Measurements from ENCODE around the gene HID1.
"Not testable (repeated sequence)": the region's sequence is repeated elsewhere in the genome, so short reads cannot be mapped to it uniquely, and the experiment has no call there.

HID1 gene, protein sequence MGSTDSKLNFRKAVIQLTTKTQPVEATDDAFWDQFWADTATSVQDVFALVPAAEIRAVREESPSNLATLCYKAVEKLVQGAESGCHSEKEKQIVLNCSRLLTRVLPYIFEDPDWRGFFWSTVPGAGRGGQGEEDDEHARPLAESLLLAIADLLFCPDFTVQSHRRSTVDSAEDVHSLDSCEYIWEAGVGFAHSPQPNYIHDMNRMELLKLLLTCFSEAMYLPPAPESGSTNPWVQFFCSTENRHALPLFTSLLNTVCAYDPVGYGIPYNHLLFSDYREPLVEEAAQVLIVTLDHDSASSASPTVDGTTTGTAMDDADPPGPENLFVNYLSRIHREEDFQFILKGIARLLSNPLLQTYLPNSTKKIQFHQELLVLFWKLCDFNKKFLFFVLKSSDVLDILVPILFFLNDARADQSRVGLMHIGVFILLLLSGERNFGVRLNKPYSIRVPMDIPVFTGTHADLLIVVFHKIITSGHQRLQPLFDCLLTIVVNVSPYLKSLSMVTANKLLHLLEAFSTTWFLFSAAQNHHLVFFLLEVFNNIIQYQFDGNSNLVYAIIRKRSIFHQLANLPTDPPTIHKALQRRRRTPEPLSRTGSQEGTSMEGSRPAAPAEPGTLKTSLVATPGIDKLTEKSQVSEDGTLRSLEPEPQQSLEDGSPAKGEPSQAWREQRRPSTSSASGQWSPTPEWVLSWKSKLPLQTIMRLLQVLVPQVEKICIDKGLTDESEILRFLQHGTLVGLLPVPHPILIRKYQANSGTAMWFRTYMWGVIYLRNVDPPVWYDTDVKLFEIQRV

DNA sequence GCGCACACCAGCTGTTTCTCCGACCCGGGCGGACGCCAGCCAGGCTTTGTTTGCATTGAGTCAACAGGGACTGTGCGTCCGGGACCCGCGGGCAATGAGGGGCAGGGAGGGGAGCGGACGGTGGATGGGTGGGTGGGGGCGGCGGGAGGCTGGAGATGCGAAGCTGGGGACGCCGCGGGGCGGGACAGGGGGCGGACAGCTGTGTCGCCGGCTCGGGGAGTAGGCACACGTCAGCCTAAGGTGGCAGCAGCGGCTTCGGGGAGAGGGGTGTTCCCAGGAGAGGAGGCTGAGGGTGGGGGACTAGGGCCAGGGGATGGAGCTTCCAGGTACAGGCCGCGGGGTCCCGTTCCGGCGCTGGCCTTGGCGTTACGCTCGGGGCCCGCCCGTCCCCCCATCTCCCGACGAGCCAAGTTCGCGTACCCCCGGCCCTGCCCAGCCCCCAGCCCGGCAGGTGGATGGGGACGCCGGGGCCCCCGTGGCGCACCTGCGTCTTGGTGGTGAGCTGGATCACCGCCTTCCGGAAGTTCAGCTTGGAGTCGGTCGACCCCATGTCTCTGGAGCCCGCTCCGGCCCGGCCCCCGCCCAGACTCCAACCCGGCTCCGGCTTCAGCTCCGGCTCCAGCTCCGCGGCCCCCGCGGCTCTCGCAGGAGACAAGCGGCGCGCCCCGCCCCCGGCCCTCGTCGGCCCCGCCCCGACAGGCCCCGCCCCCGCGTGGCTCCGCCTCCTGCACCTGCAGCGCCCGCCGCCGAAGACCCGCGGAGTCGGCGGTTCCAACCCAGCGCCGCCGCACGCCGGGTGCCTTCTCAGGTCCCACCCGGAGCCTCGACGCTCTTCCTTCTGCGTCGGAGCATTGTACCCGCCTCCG lies at the start of gene HID1:
Gene HID1, minus strand, starts transcription at position 653 of the 866 bp plus-strand sequence. Its CDS starts 103 bp downstream, at position 550.
- DNase-seq: peak; percentile 72 to 82

DNA sequence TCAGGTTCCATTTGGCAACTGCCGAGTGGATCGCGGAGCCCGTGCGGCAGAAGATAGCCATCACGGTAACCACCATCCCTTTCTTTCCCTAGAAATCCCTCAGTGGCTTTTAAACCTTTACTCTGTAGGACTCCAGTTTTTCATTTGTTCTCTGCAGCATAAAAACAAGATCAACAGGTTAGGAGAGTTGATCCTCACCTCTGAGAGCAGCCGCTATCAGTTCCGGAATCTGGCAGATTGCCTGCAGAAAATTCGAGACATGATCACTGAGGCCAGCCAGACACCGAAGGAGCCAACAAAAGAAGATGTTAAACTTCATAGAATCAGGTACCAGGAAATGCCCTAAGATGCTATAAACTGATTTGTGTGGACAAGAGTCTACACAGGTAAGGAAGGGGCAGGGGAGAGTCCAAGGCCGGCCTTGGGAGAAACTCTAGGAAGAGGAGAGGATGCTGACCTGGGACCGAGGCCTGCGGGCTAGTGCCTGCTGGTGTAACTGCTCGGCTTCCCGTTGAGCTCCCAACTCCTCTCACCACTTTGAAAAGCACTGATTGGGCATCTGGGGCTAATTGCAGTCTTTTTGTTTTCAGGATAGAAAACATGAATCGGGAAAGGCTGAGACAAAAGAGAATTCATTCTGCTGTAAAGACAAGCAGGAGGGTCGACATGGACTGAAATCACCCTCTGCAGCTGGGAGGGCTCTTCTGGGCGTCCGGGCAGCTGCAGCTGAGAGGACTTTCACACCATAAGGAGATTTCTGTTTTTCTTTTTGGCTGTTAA lies 48.0 kb upstream of the HID1 start:
- no peak for DNase-seq

DNA sequence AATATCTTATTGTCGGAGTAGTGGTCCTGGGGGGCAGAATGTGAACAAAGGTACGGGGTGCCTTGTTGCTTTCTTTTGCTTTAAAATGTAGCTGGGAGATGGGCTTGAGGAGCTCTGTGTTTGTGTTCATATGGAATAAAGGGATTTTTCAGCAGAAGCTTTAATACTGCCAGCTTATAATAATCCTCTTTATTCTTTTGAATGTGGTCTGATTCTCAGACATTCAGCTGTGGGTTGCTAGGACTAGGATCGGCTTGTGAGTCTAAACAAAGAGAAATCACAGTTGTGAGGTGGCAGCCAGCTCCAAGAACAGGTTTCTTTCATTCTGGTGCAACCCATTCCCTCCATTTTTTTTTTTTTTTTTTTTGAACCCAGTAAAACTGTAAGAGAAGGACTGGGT lies 47.2 kb upstream of the HID1 start:
- DNase-seq: no peak

DNA sequence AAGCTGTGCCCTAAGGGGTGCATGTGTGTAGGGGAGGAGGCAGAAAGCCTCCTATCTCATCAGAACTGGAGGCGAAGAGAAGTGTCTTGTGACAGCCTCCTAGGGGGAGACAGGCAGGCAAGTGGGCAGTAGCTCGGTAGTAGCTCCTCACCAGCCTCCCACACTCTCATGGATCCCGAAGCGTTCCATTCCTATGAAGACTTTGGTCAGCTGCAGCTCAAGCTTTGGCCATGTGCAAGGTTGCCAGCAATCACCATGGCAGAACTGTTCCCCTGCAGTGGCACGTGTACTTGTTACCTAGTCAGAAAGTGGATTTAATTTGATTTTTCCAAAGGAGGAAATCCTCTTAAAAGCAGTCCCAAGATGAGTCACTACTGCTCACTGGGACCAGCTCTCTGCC lies 46.6 kb upstream of the HID1 start:
- no peak for DNase-seq

DNA sequence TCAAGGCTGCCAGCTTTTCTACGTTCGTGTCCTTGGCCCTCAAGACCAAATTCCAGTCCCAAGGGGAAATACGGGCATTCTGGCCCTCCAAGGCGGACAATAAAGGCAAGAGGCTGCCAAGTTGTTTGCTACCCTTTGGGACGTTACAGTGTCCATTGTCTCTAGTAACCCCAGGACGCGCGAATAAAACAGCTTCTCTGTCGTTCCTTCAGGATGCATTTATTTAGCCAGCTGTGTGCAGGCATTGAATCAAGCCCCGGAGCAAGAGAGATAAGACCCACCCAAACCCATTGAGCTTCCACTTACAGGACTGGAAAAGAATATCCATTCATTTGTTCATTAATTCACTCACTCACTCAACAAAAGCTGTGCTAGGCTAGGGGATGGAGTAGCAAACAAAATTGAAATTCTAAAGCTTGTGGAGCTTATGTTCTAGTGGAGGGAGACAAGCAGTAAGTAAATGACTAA lies 40.6 kb upstream of the HID1 start:
- no peak for DNase-seq

DNA sequence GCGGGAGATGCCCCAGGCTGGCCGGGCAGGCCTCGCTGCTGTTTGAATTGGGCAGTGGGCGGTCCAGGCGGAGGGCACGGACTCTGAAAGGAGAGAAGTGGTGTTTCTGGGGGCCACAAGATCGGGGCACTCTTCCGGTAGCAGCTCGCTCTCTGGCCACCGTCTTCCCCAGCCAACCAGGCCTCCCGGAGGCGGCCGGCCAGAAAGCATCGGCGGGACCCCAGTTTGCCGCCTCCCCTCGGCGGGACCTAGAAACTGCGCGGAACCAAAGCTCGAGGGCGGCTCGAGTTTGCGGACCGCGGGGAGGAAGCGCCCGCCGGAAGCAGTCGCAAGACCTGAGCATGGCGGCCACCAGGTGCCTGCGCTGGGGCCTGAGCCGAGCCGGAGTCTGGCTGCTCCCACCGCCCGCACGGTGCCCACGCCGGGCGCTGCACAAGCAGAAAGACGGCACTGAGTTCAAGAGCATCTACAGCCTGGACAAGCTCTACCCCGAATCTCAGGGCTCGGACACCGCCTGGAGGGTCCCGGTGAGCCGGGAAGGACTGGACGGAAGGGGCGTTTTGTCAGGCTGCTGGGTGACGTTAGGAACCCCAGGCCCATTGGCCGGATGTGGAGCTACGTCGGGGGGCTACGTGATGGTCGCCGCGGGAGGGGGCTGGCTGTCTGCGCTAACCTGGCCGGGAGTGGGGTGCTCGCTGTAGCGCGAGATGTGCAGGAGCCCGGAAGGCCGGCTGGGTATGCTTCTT lies 40.0 kb upstream of the HID1 start, which contains the start of gene MRPL58:
Gene MRPL58, plus strand, starts transcription at position 325 of the 746 bp plus-strand sequence. Its CDS starts 17 bp downstream, at position 342.
- DNase-seq: peak; percentile 77 to 81

DNA sequence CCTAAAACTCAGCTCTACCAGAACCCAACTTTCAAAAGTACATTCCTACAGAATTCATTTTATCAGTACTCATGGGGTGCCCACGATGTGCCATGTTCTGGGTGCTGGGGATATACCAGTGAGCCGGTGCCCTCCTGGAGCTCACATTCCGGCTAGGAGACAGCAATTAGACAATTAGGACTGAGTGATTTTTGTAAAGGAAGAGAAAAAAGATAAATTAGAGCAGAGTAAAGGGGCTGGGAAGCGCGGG lies 39.5 kb upstream of the HID1 start:
- no peak for DNase-seq

DNA sequence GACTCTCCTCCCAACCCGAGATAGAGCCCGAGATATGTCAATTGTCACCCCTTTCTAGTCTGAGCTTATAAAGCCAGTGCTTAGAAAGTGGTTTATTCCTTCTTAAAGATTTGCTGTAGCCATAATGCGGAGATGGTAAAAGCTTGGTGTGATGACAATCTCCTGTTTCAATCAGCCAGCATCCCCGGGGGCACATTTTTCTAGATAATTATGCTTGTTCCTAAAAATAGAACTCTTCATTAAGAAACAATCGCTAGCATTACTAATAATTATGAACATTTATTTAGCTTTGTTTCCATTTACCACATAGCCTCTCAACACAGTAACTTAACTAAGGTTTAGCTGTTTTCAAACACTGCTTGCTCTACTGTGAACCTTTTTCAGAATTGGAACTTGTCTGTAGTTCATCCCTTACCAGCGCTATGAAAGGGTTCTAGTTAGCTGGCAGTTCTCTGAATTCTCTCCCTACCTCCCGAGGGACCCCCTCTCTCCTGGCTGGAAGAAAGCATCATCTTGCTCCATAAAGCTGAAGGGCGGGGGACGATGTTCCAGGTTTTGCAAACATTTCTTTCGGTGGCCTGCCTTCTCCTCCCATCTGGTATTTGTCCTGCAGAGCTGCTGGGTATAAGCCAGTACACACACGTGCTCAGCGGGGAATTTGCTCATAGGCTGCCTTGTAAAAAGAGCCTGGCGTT lies 39.0 kb upstream of the HID1 start:
- no peak for DNase-seq

DNA sequence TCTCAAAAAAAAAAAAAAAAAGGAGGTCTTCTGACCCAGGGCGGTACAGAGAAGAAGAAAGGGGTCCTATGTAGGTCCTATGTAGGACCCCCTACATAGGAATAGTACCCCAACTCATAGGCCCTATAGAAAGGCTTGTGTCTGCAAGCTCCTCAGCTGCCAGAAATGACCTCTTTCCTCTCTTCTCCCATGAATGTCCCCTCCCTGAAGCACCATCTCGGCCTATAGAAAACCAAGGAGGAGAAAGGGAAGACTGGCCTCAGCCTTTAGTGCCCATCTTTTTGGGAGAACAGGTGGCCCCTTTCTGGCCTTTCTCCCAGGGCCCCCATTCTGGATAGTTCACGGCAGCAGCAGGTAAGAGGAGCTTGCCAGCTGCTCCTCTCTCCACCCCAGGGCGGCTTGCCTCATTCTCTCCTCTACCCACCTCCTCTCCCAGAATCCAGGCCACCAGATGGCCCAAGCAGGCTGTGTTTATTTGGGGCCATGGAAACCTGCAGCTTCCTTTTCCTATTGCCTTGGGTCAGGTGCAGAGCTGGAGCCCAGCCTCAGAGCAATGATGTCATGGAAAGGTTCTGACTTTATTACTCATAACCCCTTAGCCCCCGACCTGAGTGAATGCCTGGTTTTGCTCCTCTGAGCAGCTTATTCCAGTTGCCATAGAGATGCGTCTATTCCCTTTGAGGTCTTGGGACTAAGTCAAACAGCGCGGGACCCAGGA lies 38.3 kb upstream of the HID1 start:
- peak in 1 of 2 donors; percentile 18 for DNase-seq

DNA sequence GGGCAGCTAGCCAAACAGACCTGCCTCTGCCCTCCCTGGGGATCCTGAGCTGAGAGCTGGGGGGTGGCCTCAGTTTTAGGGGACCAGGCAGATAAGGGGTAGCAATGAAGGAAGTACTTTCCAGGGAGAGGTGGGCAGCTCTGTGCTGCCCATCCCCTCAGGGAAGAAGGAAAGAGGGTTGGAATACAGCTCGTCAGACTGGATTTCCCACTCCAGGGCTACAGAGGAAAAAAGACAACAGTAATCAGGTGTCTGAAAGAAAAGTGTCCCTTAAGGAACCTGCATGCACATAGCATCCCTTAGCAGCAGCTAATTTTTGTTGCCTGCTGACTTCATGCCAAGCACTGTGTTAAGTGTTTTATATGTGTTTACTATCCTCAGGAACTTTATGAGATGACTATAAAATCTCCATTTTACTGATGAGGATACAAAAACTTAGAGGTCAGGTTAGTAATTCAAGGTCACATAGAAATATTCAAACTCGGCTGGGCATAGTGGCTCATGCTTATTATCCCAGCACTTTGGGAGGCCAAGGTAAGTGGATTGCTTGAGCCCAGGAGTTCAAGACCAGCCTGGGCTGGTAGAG lies 36.7 kb upstream of the HID1 start:
- no peak for DNase-seq

DNA sequence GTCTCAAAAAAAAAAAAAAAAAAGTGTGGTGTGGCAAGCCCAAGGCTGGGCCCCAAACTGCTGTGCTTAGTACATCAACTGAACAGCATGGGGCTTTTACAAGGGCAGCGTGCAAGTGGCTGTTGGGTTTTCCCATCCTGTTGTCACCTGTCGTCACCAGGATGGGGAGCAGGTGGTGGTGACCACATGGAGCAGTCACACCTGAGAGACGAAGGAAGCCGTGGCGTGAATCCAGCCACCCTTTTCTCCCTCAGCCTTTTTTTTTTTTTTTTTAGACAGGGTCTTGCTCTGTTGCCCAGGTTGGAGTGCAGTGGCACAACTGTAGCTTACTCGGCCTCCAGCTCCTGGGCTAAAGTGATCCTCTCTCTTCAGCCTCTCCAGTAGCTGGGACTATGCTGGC lies 35.8 kb upstream of the HID1 start:
- no peak for DNase-seq

DNA sequence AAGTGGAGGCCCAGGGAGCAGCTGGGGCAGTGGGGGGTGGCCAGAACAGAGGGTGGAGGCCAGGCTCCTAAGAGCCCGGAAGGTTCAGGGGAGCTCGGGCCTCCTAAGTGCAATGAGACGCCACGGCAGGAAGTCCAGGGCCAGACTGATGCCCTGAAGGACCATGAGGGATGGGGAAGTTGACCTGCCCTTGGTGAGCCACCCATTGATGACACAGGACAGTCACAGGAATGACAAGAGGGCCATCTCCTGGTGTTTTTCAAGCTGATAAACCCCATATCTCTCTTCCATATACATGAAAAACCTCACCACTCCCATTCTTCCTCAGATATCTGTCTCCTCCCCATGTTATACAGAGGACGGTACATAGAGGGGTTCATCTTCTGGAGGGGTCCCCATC lies 34.1 kb upstream of the HID1 start:
- DNase-seq: no peak

DNA sequence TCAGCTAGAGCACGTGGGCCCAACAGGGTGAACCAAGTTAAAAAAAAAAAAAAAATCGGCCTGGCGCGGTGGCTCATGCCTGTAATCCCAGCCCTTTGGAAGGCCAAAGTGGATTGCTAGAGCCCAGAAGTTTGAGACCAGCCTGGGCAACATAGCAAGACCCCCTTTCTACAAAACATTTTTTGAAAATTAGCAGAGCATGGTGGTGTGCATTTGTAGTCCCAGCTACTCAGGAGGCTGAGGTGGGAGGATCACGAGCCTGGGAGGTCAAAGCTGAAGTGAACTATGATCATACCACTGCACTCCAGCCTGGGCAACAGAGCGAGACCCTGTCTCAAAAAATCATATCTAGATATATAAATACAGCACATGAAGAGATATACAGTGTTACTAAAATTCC lies 33.5 kb upstream of the HID1 start:
- not testable (repeated sequence) for DNase-seq

DNA sequence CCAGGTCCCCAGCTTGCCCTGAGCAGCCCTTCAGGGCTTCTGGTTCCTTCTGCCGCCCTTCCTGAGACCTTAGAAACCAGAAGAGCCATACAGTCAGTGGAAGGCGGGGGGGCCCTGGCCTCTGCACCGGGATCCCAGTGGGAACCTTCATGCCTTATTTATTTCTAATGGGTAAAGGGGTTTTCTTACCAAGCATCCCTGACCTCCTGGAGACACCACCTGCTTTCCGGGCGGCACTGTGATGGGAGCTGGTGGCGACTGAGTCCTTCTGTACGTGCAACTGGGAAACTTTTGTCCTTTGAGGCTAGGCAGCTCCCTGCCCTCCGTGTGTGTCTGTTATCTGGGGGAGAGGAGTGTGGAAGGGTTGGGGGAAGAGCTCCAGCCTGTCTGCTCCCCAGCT lies 32.7 kb upstream of the HID1 start:
- DNase-seq: no peak

DNA sequence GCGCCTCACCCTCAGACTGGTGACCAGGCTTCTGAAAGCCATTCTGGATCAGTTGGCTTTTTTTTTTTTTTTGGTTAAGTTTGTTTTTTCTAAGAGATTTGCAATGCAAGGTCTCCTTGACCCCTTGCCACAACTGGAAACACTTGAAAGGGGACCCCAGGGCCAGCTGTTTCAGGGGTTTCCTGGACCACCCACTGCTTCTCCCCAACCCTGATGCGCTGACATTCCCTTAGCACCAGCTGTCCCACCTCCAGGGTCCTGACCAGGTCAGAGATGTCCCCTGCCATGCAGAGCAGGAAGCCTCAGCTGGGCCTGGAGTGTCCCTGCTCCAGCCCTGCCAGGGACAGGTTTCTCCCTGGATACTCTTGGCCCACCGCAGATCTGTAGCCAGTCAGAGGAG lies 31.8 kb upstream of the HID1 start:
- no peak for DNase-seq

DNA sequence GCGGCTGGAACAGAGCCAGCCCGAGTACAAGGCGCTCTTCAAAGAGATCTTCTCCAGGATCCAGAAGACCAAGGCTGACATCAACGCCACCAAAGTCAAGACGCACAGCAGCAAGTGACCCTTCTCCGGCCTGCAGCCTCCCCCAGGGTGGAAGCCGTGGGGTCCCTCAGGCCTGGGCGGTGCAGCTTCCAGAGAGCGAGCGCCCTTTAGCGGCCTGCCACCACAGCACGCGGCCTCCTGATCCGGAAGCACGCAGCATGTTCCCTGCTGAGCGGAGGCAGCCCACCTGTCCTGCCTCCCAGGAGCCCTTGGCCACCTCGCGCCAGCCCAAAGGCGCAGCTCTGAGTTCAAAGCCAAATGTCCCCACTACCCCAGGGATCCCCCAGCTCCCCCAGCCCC lies 31.4 kb upstream of the HID1 start:
- DNase-seq: no peak

DNA sequence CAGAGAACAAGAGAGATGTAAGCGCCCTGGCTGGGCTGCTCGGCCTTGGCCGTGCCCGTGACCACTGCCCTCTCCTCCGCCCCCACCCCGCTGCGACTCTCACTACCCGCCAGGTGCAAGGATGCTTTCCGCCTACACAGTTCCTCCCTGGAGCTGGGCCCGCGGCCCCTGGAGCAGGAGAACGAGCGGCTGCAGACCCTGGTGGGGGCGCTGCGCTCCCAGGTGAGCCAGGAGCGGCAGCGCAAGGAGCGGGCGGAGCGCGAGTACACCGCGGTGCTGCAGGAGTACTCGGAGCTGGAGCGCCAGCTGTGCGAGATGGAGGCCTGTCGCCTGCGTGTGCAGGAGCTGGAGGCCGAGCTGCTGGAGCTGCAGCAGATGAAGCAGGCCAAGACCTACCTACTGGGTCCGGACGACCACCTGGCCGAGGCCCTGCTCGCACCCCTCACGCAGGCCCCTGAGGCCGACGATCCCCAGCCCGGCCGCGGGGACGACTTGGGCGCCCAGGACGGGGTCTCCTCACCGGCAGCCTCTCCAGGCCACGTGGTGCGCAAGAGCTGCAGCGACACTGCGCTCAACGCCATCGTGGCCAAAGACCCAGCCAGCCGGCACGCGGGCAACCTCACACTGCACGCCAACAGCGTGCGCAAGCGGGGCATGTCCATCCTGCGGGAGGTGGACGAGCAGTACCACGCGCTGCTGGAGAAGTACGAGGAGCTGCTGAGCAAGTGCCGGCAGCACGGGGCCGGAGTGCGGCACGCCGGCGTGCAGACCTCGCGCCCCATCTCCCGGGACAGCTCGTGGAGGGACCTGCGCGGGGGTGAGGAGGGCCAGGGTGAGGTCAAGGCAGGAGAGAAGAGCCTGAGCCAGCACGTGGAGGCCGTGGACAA lies 30.8 kb upstream of the HID1 start:
- no peak for DNase-seq

DNA sequence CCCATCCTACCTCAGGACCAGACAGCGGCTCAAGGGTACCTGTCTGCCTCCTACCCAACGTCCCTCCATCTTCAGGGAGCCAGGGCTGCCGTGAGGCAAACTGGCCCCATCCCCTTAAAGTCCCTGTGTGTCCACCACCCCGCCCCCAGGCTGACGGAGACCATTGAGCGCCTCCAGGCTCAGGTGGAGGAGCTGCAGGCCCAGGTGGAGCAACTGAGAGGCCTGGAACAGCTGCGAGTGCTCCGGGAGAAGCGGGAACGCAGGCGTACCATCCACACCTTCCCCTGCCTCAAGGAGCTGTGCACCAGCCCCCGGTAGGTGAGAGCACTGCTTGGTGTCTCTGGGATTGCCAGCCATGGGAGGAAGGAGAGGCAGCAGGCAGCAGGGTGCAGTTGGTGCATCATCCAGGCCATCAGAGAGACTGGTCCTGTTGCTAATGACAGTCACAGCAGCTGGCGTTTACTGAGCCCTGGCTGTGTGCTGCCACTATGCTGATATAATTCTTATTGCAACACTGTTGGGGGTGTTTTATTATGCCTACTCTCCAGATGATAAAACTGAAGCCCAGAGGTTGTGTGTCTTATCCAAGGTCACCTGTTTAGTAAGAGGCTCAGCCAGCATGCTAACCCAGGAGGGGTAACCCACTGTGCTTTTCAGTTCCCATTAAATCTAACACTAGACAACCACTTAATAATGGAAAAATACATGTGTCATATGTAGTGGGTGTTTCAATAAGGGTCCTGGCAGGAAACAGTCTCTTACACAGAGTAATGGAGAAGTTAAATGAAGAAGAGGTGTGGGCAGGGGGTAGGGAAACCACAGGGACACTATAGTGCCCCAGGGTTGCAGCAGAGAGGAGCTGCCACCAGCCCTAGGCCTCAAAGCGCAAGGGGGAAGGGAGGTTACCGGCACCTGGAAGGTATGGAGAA lies 29.6 kb upstream of the HID1 start:
- DNase-seq: no peak

Data from stimulated activated CD4-positive, alpha-beta T cell treated with anti-CD3 and anti-CD28 coated beads, Interleukin-2, amount 100 ng/mL, for 48 hours (primary cell).